ENCODE results near the gene SPATA21. TPM values are rescaled to one million over a fixed set of nuclear protein-coding genes. Genes with fewer than 3 reads are reported as not detected.
"Not testable (repeated sequence)": the region's sequence is repeated elsewhere in the genome, so short reads cannot be mapped to it uniquely, and the experiment has no call there.

Gene SPATA21
- total RNA-seq, 1 experiment from 2014 or later = not detected

GRCh38 chr1:16478091-16478490, 40.9 kb upstream of the SPATA21 start:
- no peak for ATAC-seq
- H3K4me3 Mint-ChIP-seq = no peak overlapping the region
- H3K36me3 Mint-ChIP-seq = peaks cover 34% of the 10 kb centered on the region

DNA sequence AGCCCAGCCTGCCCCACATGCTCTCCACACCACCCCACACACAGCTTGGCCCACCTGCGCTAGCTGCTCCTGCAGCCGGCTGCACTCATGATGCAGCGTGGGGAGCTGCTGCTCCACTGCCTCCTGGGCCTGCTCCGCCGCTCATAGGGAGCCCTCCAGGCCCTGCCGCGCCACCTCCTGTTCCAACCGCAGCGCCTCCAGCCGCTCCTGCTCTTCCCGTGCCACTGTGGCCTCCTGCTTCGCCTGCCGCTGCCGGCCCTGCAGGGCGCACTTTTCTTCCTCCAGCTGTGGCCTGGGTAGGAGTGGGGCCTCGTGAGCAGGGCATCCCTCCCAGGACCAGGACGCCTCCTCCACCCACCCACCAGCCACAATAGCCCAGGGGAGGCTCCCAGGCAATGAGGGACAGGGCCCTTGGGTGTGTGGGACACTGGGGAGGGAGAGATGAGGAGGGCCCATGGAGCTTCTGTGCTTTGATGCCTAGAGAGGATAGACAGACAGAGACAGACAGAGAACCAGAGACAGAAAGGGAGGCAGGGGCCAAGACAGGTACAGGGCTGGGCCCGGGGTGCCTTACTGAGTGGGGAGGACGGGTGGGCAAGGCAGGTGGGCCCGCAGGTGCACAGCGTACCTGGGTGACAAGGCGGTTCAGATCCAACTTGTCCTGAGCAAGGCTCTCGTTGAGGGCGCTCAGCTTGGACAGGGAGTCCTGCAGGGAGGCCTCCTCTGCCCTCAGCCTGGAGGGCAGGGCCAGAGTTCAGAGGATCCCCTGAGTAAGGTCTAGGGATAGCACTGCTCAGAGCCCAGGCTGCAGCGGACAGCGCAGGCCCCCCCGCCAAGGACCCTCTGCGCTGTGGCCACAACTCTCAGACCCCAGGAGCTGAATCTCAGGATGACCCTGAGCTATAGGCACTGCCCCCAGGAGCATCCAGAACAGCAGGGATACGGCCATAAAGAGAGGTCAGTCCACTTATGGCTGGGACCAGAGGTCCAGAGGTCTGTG, 38.8 kb upstream of the SPATA21 start:
- ATAC-seq; H3K9me3 Mint-ChIP-seq; POLR2A ChIA-PET; H3K4me3 Mint-ChIP-seq; H3K27ac Mint-ChIP-seq; DNase-seq (ENCODE audit: low spot score); H3K27me3 Mint-ChIP-seq (ENCODE audit: low read depth); H3K4me1 Mint-ChIP-seq: not testable (repeated sequence)
- peaks cover 26% of the 10 kb centered on the region for H3K36me3 Mint-ChIP-seq
- CTCF ChIA-PET = interaction anchor here (1.4 to 1.8 kb wide), 2 partner anchors 145 kb away, joined by 3 to 14 read pairs; no protein-coding TSS in a partner anchor

More at GRCh38 chr1:16478091-16478490, 40.9 kb upstream of the SPATA21 start:
- CTCF ChIA-PET = no interaction called here
- POLR2A ChIA-PET = interaction anchor here (0.6 kb wide), 1 partner anchor 131 kb away, joined by 4 read pairs; no protein-coding TSS in a partner anchor
- DNase-seq (ENCODE audit: low spot score) = no peak
- H3K4me1 Mint-ChIP-seq = no peaks in the 10 kb centered on the region
- no peaks in the 10 kb centered on the region for H3K9me3 Mint-ChIP-seq
- TF ChIP-seq CTCF (IDR thresholded peaks at IDR 0.05) (no peak), NFATC4 (CRISPR knock-in tag; IDR thresholded peaks at IDR 0.05) (no peak), PRRX2 (CRISPR knock-in tag; IDR thresholded peaks at IDR 0.05) (no peak), FOXP4 (CRISPR knock-in tag; IDR thresholded peaks at IDR 0.05) (no peak), ERG (CRISPR knock-in tag; IDR thresholded peaks at IDR 0.05) (no peak), IRF1 (CRISPR knock-in tag; IDR thresholded peaks at IDR 0.05) (no peak), ESRRA (CRISPR knock-in tag; IDR thresholded peaks at IDR 0.05; ENCODE audit: borderline replicate concordance) (no peak), ZNF396 (CRISPR knock-in tag; IDR thresholded peaks at IDR 0.05; ENCODE audit: borderline replicate concordance) (no peak), CBFB (CRISPR knock-in tag; IDR thresholded peaks at IDR 0.05; ENCODE audit: low read depth) (no peak), ZSCAN18 (CRISPR knock-in tag; IDR thresholded peaks at IDR 0.05) (no peak), FOXK1 (CRISPR knock-in tag; IDR thresholded peaks at IDR 0.05) (no peak), TEAD1 (CRISPR knock-in tag; IDR thresholded peaks at IDR 0.05) (no peak), SMAD4 (CRISPR knock-in tag; IDR thresholded peaks at IDR 0.05) (no peak), TEAD4 (CRISPR knock-in tag; IDR thresholded peaks at IDR 0.05) (no peak), E2F4 (CRISPR knock-in tag; IDR thresholded peaks at IDR 0.05; ENCODE audit: borderline replicate concordance, low read depth) (no peak), MAX (CRISPR knock-in tag; IDR thresholded peaks at IDR 0.05) (no peak), ZNF263 (CRISPR knock-in tag; IDR thresholded peaks at IDR 0.05; ENCODE audit: low read depth) (no peak)
- TF ChIP-seq, protein P1, sequence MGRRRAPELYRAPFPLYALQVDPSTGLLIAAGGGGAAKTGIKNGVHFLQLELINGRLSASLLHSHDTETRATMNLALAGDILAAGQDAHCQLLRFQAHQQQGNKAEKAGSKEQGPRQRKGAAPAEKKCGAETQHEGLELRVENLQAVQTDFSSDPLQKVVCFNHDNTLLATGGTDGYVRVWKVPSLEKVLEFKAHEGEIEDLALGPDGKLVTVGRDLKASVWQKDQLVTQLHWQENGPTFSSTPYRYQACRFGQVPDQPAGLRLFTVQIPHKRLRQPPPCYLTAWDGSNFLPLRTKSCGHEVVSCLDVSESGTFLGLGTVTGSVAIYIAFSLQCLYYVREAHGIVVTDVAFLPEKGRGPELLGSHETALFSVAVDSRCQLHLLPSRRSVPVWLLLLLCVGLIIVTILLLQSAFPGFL (CRISPR knock-in tag; IDR thresholded peaks at IDR 0.05; ENCODE audit: borderline replicate concordance) = no peak
- no peak overlapping the region for H3K27ac Mint-ChIP-seq
- no peaks in the 10 kb centered on the region for H3K27me3 Mint-ChIP-seq (ENCODE audit: low read depth)

All from WTC11 (cell line).